GM12878 (cell line): ENCODE data around the gene RASGRF1. TPM values are rescaled to one million over a fixed set of nuclear protein-coding genes. Genes with fewer than 3 reads are reported as not detected.

Experiments used
- ATAC-seq: fragments of 200-7000 bp; cut with Tn5 transposase; 3 replicates; pipeline ENCODE4 v1.9.1; 2020; ENCODE audit warnings: mild to moderate bottlenecking, moderate library complexity
- BruUV-seq: library from RNA; stranded (reverse); fragments of 400-500 nt; replicated peaks from 2 replicates; lab custom pipeline; 2021; lab: Mats Ljungman, UMichigan
- CTCF ChIA-PET: fragments of 300-600 bp; sonication (Branson Sonifier 250); formaldehyde crosslinking; extraction: SDS; loops from one replicate; lab custom pipeline; 2021; ENCODE audit warnings: inconsistent platforms; lab: Yijun Ruan, JAX
- POLR2A ChIA-PET: fragments of 350-600 bp; formaldehyde crosslinking; extraction: SDS; loops from one replicate; lab custom pipeline; 2021; ENCODE audit warnings: inconsistent platforms; lab: Charles Lee
- RAD21 ChIA-PET: fragments of 300-600 bp; sonication (Branson Sonifier 250); formaldehyde crosslinking; loops from one replicate; lab custom pipeline; 2023; ENCODE audit warnings: antibody characterized with exemption; ENCODE audit not compliant: unreplicated experiment; lab: Charles Lee
- SMC1A ChIA-PET: fragments of 300-600 bp; sonication (Branson Sonifier 250); formaldehyde crosslinking; loops from one replicate; lab custom pipeline; 2023; ENCODE audit not compliant: unreplicated experiment, uncharacterized antibody; lab: Charles Lee
- DNase-seq: peaks from one replicate; pipeline ENCODE4 v3.0.0-alpha.2; 2011; ENCODE audit warnings: low read depth, low spot score
- FAIRE-seq: peaks from 3 replicates; lab custom pipeline; 2011; peaks lifted over from hg19 to GRCh38; lab: Jason Lieb, UNC
- H2AFZ ChIP-seq: 2 replicates; pipeline ENCODE4 v1.6.0; 2011; ENCODE audit warnings: low read depth, low read length, control low read depth; ENCODE audit not compliant: control insufficient read depth
- H3K27ac ChIP-seq: 2 replicates; pipeline ENCODE4 v1.5.1; 2011; ENCODE audit warnings: control low read depth; ENCODE audit not compliant: control insufficient read depth, insufficient read depth
- H3K27me3 ChIP-seq, 2 experiments: replicated peaks in 1 of 2; 2 replicates each; pipeline versions ENCODE4 v1.6.0 to v1.6.1; 2011; ENCODE audit warnings: low read length in 1 of 2; ENCODE audit not compliant: control insufficient read depth in 2 of 2, insufficient read depth in 2 of 2
- H3K36me3 ChIP-seq, 2 experiments: 2 replicates each; pipeline ENCODE4 v1.5.1; 2011; ENCODE audit warnings: low read length in 1 of 2; ENCODE audit not compliant: control insufficient read depth in 2 of 2, insufficient read depth in 2 of 2
- H3K4me1 ChIP-seq: 2 replicates; pipeline ENCODE4 v1.6.1; 2011; ENCODE audit warnings: mild to moderate bottlenecking, low read length, moderate library complexity, mixed read lengths; ENCODE audit not compliant: control insufficient read depth, insufficient read depth
- H3K4me2 ChIP-seq: 2 replicates; pipeline ENCODE4 v1.6.0; 2011; ENCODE audit warnings: control low read depth; ENCODE audit not compliant: control insufficient read depth, insufficient read depth
- H3K4me3 ChIP-seq: fragments of 200-600 bp; sonication (generic); 2 replicates; pipeline ENCODE4 v1.5.1; 2016
- H3K79me2 ChIP-seq: 2 replicates; pipeline ENCODE4 v1.6.0; 2011; ENCODE audit warnings: low read length; ENCODE audit not compliant: control insufficient read depth, insufficient read depth
- H3K9ac ChIP-seq: 2 replicates; pipeline ENCODE4 v1.8.0; 2011; ENCODE audit warnings: low read length, control low read depth, mixed read lengths; ENCODE audit not compliant: control insufficient read depth, insufficient read depth
- H3K9me3 ChIP-seq: replicated peaks from 3 replicates; pipeline ENCODE4 v1.5.1; 2011; ENCODE audit warnings: mild to moderate bottlenecking, low read length; ENCODE audit not compliant: control insufficient read depth, insufficient read depth
- H4K20me1 ChIP-seq: 2 replicates; pipeline ENCODE4 v1.6.0; 2011; ENCODE audit not compliant: control insufficient read depth, insufficient read depth
- IRF5 ChIP-seq: fragments of 450-650 bp; IDR thresholded peaks from 2 replicates; pipeline ENCODE4 v1.6.1; 2017; ENCODE audit warnings: borderline replicate concordance
- NFXL1 ChIP-seq: fragments of 450-650 bp; IDR thresholded peaks from 2 replicates; pipeline ENCODE4 v1.6.1; 2017; ENCODE audit warnings: antibody characterized with exemption, mild to moderate bottlenecking, borderline replicate concordance
- PBX3 ChIP-seq: IDR thresholded peaks from 2 replicates; pipeline ENCODE4 v1.6.1; 2011; ENCODE audit warnings: mild to moderate bottlenecking, low read depth, low read length, moderate library complexity; ENCODE audit not compliant: insufficient replicate concordance
- RBBP5 ChIP-seq: fragments of 200-600 bp; sonication (generic); conservative IDR thresholded peaks from 2 replicates; pipeline ENCODE4 v1.6.1; 2016
- SREBF1 ChIP-seq: IDR thresholded peaks from 2 replicates; pipeline ENCODE4 v1.6.1; 2012; ENCODE audit warnings: mild to moderate bottlenecking, low read length
- YY1 ChIP-seq: IDR thresholded peaks from 2 replicates; pipeline ENCODE4 v1.6.1; 2011; ENCODE audit warnings: low read depth, mild to moderate bottlenecking, low read length
- ZBTB11 ChIP-seq: fragments of 450-650 bp; formaldehyde crosslinking; IDR thresholded peaks from 2 replicates; pipeline ENCODE4 v1.5.0; 2022; ENCODE audit warnings: mild to moderate bottlenecking, missing genetic modification characterization
- WGBS: methylation state at CpG from one replicate; pipeline ENCODE4 v1.1.6; 2016; ENCODE audit warnings: low lambda C conversion rate; ENCODE audit not compliant: insufficient replicate concordance, insufficient coverage; ENCODE audit errors: missing lambda C conversion rate; 5-methylcytosine and 5-hydroxymethylcytosine counted together
- in situ Hi-C: fragments of 300-500 bp; cut with MboI; formaldehyde crosslinking; loops from 9 replicates; pipeline ENCODE4 v1.14.3; 2018; ENCODE audit warnings: mixed read lengths
- intact Hi-C: fragments of 100-400 bp; cut with micrococcal nuclease; formaldehyde crosslinking; loops from one replicate; pipeline ENCODE4 v1.14.2; 2022; ENCODE audit not compliant: unreplicated experiment
- polyA plus RNA-seq, 11 experiments: library from polyadenylated mRNA; depleted of rRNA in 4 of 11; unstranded in 6 of 11; stranded (reverse) in 5 of 11; fragments of >200 nt; fragmentation: Nextera tagmentation in 4 of 11; fragmentation: Illumina TruSeq in 1 of 11; extraction: Ambion mirVana in 4 of 11; extraction: Trizol in 1 of 11; gene quantifications; 1 replicate in 1 of 11; 2 replicates in 10 of 11; pipeline versions ENCODE4 v1.2.1 to v1.2.3, GENCODE V29; 2011 to 2016; ENCODE audit warnings: inconsistent platforms in 2 of 11, missing spikeins in 2 of 11, low read depth in 1 of 11
- total RNA-seq, 4 experiments: library from RNA; depleted of rRNA in 3 of 4; stranded (reverse); fragments of >200 nt in 3 of 4; fragmentation: Illumina TruSeq in 1 of 4; extraction: Trizol in 1 of 4; gene quantifications; 2 replicates each; pipeline versions ENCODE4 v1.2.1 to v1.2.3, GENCODE V29; 2013 to 2021

RASGRF1 gene
- total and polyA plus RNA-seq, 10 of the 15 experiments (the other 5 are each of a cell fraction or from before 2014, with no cell fraction given) = 0.20 to 1.9 (median 0.86) TPM

- no peak overlapping the region for H3K9ac ChIP-seq
- no TSS peak for BruUV-seq
- CTCF ChIA-PET = interaction anchor here (0.8 to 4.0 kb wide), 6 partner anchors 9 to 187 kb away, joined by 3 to 20 read pairs (median 5); no protein-coding TSS in a partner anchor
These were observed 92.5 kb downstream of the RASGRF1 start for GRCh38 chr15:78997981-78998499.

GRCh38 chr15:78996894-78997275, 93.7 kb downstream of the RASGRF1 start:
- ATAC-seq (no peak), FAIRE-seq (no peak), DNase-seq (no peak)
- no TSS peak for BruUV-seq
- H3K4me3 ChIP-seq = no peak overlapping the region
- RAD21 ChIA-PET = no interaction called here
- H2AFZ ChIP-seq = no peak overlapping the region
- peaks cover 14% of the 10 kb centered on the region for H3K4me1 ChIP-seq
- H3K4me2 ChIP-seq = no peak overlapping the region
- H3K27ac ChIP-seq = no peak overlapping the region
- POLR2A ChIA-PET = interaction anchor here (0.6 to 1.8 kb wide), 2 partner anchors 8 to 11 kb away, joined by 4 to 12 read pairs; no protein-coding TSS in a partner anchor
- no peaks in the 10 kb centered on the region for H3K36me3 ChIP-seq
- in situ Hi-C loops (loop anchor here (25.0 kb wide), 1 partner anchor 835 kb away; no protein-coding TSS in a partner anchor), intact Hi-C loops (no loop called here)
- 63% methylated on average over 3 of the region's 6 CpGs for WGBS
- H3K9me3 ChIP-seq = no peaks in the 10 kb centered on the region
- H4K20me1 ChIP-seq = no peaks in the 10 kb centered on the region
- CTCF ChIA-PET = interaction anchor here (0.8 kb wide), 1 partner anchor 10 kb away, joined by 3 read pairs; no protein-coding TSS in a partner anchor
- SMC1A ChIA-PET = interaction anchor here (1.6 kb wide), 1 partner anchor 88 kb away, joined by 4 read pairs; no protein-coding TSS in a partner anchor
- H3K27me3 ChIP-seq = no peaks in the 10 kb centered on the region
- no peak overlapping the region for H3K9ac ChIP-seq
- H3K79me2 ChIP-seq = no peaks in the 10 kb centered on the region
- TF ChIP-seq YY1 (no peak), ZBTB11 (CRISPR knock-in tag) (no peak), IRF5 (no peak), PBX3 (no peak), SREBF1 (no peak), RBBP5 (no peak)

More at GRCh38 chr15:78997981-78998499, 92.5 kb downstream of the RASGRF1 start:
- ChIA-PET SMC1A (interaction anchor here (0.6 to 1.6 kb wide), 3 partner anchors 19 to 966 kb away, joined by 3 to 8 read pairs (median 4); no protein-coding TSS in a partner anchor), POLR2A (interaction anchor here (0.5 to 1.8 kb wide), 4 partner anchors 9 to 1932 kb away, joined by 4 to 12 read pairs (median 5); no protein-coding TSS in a partner anchor), RAD21 (interaction anchor here (0.6 to 1.8 kb wide), 5 partner anchors 9 to 89 kb away, joined by 3 to 4 read pairs (median 3); no protein-coding TSS in a partner anchor)
- Histone ChIP-seq H3K4me3 (no peak overlapping the region), H4K20me1 (no peaks in the 10 kb centered on the region), H3K27ac (no peak overlapping the region), H3K79me2 (no peaks in the 10 kb centered on the region), H2AFZ (no peak overlapping the region), H3K4me1 (peaks cover 8% of the 10 kb centered on the region), H3K27me3 (no peaks in the 10 kb centered on the region), H3K9me3 (no peaks in the 10 kb centered on the region), H3K36me3 (no peaks in the 10 kb centered on the region), H3K4me2 (no peak overlapping the region)
- DNase-seq (no peak), FAIRE-seq (no peak), ATAC-seq (peak; percentile 44; the same call in 2 of the 3 replicates)
- intact Hi-C loops = no loop called here
- in situ Hi-C loops = loop anchor here (25.0 kb wide), 1 partner anchor 836 kb away; no protein-coding TSS in a partner anchor
- WGBS = 97% methylated on average over 6 of the region's 8 CpGs
- no peak for TF ChIP-seq NFXL1
